ENCODE data around the gene RPL13.
A peak's percentile ranks its signal among the peaks of the same experiment; 100 is the strongest.

RPL13 gene

DNA sequence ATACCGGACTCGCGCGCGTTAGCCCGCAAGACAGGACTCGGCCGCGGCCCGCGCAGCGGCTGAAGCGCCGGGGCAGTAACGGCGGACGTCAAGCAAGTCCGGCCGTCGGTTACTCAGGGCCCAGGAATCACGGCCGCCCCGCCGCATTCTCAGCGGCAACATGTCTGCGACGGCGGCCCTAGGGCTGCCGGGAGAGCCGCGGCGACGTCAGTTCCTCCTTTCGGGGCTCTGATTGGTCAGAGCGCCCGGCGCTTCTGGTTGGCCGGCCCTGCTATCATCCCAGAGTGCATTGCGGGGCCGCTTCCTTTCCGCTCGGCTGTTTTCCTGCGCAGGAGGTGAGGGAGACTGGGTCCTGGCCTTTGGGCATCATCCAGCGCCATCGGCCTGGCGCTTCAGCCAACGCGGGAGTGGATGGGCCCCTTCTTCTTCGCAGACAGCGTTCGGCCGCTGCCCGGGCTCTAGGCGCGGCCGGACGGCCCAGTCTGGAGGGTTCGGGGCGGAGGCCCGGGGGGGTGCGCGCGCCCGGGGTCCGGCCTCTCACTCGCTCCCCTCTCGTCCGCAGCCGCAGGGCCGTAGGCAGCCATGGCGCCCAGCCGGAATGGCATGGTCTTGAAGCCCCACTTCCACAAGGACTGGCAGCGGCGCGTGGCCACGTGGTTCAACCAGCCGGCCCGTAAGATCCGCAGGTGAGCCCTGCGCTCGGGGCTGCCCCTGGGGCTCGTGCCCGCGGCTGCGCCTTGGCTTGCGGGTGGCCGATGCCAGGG lies at the start of gene RPL13:
RPL13 (plus strand) TSS at position 305 of the 764 bp plus-strand sequence; CDS start at position 583, 278 bp downstream.
- DNase-seq, result peak; percentile 94

DNA sequence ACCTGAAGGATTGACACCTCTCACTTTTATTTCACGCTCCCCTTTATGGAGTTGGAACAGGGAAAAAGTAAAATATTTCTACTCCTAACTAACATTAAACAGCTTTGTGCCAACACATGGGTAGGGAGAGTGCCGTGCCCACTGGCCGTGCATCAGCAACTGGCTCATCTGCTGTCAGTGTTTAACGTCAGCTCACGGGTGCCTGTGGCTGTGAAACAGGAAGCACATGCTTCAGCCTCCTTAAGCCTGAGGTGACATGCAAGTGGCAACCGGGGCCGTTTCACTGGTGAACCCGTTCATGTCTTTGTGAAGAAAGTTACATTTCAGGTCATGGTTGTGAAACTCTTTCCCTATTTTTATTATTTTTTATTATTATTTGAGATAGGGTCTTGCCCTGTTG lies 49.1 kb upstream of the RPL13 start:
- DNase-seq, result no peak

DNA sequence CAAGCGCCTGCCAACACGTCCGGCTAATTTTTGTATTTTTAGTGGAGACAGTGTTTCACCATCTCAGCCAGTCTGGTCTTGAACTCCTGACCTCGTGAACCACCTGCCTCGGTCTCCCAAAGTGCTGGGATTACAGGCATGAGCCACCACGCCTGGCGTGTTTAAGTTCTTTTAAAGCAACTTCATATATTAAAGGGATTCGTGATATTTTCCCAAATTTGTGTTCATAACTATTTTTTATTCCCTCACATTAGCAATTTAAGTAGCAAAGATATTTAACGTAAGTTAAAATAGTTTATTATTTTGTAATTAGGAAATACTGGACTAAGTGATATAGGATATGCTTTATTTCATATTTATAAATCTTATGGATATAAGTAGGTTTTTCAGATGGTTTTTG lies 48.0 kb upstream of the RPL13 start:
- no peak for DNase-seq

GRCh38 chr16:89517128-89517527 lies 43.4 kb upstream of the RPL13 start:
- DNase-seq, result no peak

DNA sequence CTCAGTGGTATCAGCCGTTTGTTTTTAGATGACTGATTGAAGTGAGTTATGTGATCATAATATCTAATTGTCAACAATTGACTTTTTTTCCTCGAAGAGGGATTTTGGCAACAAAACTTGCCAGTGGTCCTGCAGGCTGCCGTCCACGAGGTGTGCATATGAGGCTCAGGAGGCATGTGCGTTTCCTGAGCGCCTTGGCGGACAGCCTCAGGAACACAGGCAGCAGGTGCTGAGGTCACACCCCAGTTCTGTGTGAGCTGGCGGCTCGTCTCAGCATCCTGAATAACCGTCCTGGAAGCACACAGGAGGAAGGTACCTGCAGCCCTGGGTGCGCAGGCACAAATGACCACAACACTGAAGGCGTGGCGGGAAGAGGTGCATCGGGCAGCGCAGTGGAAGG lies 40.6 kb upstream of the RPL13 start:
- DNase-seq, result no peak

DNA sequence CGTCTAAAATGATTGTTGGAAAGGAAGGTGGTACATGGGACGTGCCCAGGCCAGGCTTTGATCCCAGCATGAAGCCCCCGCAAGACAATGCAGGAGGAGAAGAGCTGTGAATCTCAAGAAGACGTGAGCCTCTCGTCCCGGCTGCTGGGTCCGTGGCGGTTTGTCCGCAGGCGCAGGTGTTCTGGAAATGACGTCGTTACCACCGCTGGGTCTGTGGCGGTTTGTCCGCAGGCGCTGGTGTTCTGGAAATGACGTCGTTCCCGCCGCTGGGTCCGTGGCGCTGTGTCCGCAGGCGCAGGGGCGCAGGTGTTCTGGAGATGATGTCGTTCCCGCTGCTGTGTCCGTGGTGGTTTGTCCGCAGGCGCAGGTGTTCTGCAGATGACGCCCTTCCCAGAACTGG lies 38.2 kb upstream of the RPL13 start:
- no peak for DNase-seq

DNA sequence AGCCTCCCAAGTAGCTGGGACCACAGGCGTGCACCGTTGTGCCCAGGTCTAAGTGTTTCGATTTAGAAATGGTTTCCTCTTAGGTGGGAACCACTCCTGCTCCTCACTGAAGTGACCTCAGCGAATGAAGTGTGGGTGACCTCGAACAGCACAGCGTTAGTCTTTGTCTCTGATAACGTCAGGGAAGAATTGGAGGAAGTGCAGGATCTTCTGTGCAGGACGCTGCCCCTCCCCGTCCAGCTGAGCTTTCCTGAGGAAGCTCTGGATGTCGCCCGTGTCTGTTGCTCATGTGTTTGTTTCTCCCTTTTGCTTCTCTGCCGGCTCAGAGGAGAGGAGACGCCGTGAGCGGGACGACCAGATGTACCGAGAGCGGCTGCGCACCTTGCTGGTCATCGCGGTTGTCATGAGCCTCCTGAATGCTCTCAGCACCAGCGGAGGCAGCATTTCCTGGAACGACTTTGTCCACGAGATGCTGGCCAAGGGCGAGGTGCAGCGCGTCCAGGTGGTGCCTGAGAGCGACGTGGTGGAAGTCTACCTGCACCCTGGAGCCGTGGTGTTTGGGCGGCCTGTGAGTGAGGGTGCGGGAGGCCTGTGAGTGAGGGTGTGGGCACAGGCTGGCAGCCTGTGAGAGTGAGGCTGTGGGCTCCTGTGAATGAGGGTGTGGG lies 36.7 kb upstream of the RPL13 start:
- no peak for DNase-seq

DNA sequence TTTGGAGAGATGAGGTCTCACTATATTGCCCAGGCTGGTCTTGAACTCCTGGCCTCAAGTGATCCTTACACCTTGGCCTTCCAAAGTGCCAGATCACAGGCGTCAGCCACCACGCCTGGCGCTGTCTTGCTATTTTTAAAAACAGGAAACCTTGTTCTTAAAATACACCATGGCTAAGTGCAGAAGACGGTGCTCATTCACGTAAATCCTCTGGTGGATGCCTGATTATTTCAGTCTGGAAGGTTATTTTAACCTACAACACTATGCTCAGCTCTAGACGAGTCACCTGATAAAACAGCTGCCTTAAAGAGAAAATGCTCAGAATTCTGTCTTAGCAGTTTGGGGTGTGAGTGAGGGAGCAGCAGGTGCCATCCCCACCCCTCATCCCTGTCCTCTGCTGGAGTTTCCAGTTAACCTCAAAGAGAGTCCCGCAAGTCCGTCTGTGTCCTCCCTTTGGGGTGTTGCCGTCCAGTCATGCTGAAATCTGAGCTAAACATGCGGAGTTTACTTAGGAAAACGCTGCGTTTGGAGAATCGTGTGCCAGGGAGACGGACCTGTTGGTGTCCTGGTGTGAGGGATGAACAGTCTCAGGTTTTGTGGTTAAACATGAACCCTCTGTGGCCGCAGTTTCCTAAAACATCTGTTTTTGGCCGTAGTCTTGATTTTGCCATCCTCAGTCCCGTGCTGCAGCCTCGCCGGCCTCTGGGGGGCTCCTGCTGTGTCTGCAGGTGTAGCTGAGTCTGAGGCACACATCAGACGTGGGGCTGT lies 35.2 kb upstream of the RPL13 start:
- DNase-seq, result no peak

DNA sequence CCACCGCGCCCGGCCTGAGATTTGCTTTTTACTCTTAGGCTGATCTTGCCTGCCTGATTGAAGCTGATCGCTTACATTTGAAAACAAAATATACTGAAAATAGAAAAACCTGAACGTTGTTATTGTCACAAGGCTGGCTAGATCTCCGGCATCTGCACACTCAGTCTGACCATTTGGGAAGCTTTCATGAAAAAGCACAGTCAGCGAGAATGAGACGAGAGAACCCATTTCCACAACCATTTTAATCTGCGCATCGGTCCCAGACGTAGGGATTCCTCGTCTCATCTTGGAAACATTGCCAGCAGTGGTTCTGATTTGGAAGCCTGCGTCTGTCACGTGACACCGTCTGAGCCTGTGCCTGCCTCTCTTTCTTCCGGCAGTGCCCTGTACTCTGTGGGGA lies 31.4 kb upstream of the RPL13 start:
- DNase-seq, result no peak

- no peak for DNase-seq
Measured at GRCh38 chr16:89530401-89531381, 29.8 kb upstream of the RPL13 start.

DNA sequence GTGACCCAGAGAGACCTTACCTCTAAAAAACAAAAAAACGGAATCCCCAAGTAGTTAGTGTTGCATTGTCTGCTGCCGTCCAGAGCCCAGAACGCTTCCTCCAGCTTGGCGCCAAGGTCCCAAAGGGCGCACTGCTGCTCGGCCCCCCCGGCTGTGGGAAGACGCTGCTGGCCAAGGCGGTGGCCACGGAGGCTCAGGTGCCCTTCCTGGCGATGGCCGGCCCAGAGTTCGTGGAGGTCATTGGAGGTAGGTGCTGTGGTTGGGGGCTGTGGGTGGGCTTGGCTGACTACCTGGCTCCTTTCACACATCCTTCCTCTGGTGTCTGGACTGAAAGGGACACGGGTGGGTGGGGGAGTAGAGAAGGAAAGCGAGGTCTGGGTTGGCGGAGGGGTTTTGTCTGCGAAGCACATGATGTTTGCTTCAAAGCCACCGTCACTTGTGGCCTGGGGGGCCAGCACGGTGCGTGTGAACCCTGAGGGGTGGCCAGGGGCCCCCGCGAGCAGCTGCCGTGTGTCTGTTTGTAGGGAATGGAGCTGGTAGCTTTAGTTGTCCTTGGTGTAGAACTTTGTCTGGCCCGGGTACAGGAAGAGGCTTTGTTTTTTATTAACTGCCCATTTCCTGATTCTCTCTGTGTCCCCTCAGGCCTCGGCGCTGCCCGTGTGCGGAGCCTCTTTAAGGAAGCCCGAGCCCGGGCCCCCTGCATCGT lies 28.5 kb upstream of the RPL13 start:
- DNase-seq, result no peak

- peak; percentile 17 for DNase-seq
Measured at GRCh38 chr16:89534252-89534756, 26.2 kb upstream of the RPL13 start.

- no peak for DNase-seq
Measured at GRCh38 chr16:89536371-89536770, 24.1 kb upstream of the RPL13 start.

DNA sequence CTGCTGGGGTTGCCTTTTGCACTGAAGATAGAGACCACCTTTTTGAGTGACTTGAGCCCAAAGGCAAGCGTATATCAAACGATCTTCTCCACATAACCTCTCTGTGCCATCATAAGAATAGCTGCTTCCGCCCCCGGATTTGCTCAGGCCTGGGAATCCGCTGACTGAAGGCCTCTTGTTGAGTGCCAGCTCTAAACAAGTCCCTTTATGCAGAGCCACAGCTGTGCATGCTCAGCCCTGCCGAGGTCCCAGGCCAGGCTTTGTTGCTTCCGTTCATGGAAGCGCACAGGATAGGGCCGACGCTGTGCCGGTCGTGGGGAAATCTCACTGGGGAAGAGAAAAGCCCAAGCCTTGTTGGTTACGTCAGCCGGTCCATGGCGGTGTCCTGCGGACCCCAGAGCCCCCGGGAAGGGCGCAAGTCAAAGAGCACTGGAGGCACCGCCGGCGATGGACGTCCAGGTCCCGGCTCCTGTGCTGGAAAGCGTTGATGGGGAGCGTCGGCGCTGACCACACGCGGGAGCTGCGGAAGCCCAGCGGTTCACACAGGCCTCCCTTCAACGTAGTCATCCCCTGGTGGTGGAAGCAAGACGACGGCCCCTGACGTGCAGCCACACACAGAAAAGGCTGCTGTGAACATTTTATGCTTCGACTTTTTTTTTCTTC lies 23.5 kb upstream of the RPL13 start:
- no peak for DNase-seq

- no peak for DNase-seq
Measured at GRCh38 chr16:89537549-89537925, 22.9 kb upstream of the RPL13 start.

GRCh38 chr16:89538286-89538685 lies 22.2 kb upstream of the RPL13 start:
- no peak for DNase-seq

- no peak for DNase-seq
Measured at GRCh38 chr16:89540557-89540956, 19.9 kb upstream of the RPL13 start.

DNA sequence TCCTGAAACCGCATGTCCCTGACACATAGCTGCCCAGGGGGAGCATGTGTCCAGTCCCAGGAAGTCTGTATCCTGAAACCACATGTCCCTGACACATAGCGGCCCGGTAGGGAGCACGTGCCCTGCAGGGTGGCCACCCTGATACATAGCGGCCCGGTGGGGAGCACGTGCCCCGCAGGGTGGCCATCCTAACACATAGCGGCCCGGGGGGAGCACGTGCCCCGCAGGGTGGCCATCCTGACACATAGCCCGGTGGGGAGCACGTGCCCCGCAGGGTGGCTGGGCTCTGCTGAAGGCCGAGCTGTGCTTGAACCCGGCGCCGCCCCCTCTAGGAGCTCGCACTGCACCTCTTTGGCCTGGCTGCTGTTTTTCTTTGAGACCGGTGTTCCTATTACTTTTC lies 18.7 kb upstream of the RPL13 start:
- DNase-seq, result no peak

- DNase-seq, result no peak
Measured at GRCh38 chr16:89544113-89544512, 16.4 kb upstream of the RPL13 start.

GRCh38 chr16:89544713-89545043 lies 15.8 kb upstream of the RPL13 start:
- no peak for DNase-seq

All from stimulated activated CD4-positive, alpha-beta T cell treated with anti-CD3 and anti-CD28 coated beads, Interleukin-4, amount 100 ng/mL, for 24 hours (primary cell).